Mesenteric fat pad (tissue), 1 donor: ENCODE data around the gene LRRC74A. TPM values are rescaled to one million over a fixed set of nuclear protein-coding genes. Genes with fewer than 3 reads are reported as not detected.

Experiments used
- DNase-seq: peaks from one replicate; pipeline ENCODE4 v3.0.0-alpha.2; 2020; ENCODE audit warnings: low spot score
- total RNA-seq: library from RNA; stranded (reverse); fragmentation: NEBNext Ultra II Directional; extraction: Animal tissue kit (Norgen Biotek cat#: 25700); gene quantifications from one replicate; pipeline ENCODE4 v1.2.1, GENCODE V29; 2021
- donor health status: DM: yes; HTN: yes; CAD: no.

Gene LRRC74A
- total RNA-seq, 1 donor from 2014 or later = not detected

- no peak for DNase-seq
Measured at GRCh38 chr14:76846331-76847047, 20.3 kb downstream of the LRRC74A start.

- DNase-seq = no peak
Measured at GRCh38 chr14:76848879-76849278, 22.7 kb downstream of the LRRC74A start.

GRCh38 chr14:76855066-76855465 lies 28.9 kb downstream of the LRRC74A start:
- DNase-seq = no peak

GRCh38 chr14:76856769-76857168 lies 30.6 kb downstream of the LRRC74A start:
- DNase-seq = no peak

- no peak for DNase-seq
Measured at GRCh38 chr14:76861574-76862255, 35.5 kb downstream of the LRRC74A start.

- DNase-seq = no peak
Measured at GRCh38 chr14:76862546-76863282, 36.5 kb downstream of the LRRC74A start.

GRCh38 chr14:76863724-76864407 lies 37.7 kb downstream of the LRRC74A start:
- DNase-seq = no peak

- DNase-seq = no peak
Measured at GRCh38 chr14:76866456-76866855, 40.2 kb downstream of the LRRC74A start.

GRCh38 chr14:76867516-76868453 lies 41.6 kb downstream of the LRRC74A start:
- DNase-seq = no peak

- DNase-seq = no peak
Measured at GRCh38 chr14:76868454-76869170, 42.4 kb downstream of the LRRC74A start.

GRCh38 chr14:76870166-76870565 lies 44.0 kb downstream of the LRRC74A start:
- DNase-seq = no peak

- DNase-seq = no peak
Measured at GRCh38 chr14:76872796-76873432, 46.7 kb downstream of the LRRC74A start.

- DNase-seq = no peak
Measured at GRCh38 chr14:76874734-76875133, 48.5 kb downstream of the LRRC74A start.

GRCh38 chr14:76876076-76876475 lies 49.9 kb downstream of the LRRC74A start:
- no peak for DNase-seq

- DNase-seq = no peak
Measured at GRCh38 chr14:76877871-76878270, 51.7 kb downstream of the LRRC74A start.

- DNase-seq = no peak
Measured at GRCh38 chr14:76880449-76880848, 54.2 kb downstream of the LRRC74A start.

GRCh38 chr14:76881348-76881747 lies 55.1 kb downstream of the LRRC74A start:
- no peak for DNase-seq

- DNase-seq = no peak
Measured at GRCh38 chr14:76882651-76883050, 56.4 kb downstream of the LRRC74A start.

- no peak for DNase-seq
Measured at GRCh38 chr14:76883447-76883846, 57.2 kb downstream of the LRRC74A start.
